Embryonic facial prominence (tissue), 1 donor: ENCODE measurements around the gene TNS4.

Source experiments
- DNase-seq: peaks from one replicate; pipeline ENCODE4 v3.0.0-alpha.2; 2016; ENCODE audit errors: extremely low spot score

The TNS4 gene

GRCh38 chr17:40457369-40457768 is 44.1 kb downstream of the TNS4 start:
- DNase-seq, result no peak

DNA sequence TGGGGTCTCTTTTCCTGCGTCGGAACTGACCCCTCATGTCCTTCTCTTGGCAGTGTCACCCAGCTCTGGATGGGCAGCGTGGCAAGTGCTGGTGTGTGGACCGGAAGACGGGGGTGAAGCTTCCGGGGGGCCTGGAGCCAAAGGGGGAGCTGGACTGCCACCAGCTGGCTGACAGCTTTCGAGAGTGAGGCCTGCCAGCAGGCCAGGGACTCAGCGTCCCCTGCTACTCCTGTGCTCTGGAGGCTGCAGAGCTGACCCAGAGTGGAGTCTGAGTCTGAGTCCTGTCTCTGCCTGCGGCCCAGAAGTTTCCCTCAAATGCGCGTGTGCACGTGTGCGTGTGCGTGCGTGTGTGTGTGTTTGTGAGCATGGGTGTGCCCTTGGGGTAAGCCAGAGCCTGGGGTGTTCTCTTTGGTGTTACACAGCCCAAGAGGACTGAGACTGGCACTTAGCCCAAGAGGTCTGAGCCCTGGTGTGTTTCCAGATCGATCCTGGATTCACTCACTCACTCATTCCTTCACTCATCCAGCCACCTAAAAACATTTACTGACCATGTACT is 44.9 kb downstream of the TNS4 start:
- no peak for DNase-seq

DNA sequence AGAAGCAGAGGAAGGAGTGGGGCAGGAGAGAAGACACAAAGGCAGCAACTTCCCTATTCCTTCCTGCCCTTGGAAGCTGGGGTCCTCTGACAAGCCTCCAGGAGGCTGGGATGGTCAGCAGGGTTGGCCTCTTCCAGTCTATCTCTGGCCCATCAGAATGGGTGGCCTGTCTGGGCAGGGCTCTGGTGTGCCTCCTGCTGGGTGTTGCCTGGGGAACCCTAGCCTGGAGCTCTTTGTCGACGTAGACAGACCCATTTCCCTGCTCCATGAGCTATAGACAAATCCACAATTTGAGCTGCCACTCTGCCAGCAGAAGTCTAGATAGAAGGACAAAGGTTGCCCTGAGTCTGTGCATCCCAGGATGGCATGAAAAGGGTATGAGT is 46.8 kb downstream of the TNS4 start:
- DNase-seq, result no peak

DNA sequence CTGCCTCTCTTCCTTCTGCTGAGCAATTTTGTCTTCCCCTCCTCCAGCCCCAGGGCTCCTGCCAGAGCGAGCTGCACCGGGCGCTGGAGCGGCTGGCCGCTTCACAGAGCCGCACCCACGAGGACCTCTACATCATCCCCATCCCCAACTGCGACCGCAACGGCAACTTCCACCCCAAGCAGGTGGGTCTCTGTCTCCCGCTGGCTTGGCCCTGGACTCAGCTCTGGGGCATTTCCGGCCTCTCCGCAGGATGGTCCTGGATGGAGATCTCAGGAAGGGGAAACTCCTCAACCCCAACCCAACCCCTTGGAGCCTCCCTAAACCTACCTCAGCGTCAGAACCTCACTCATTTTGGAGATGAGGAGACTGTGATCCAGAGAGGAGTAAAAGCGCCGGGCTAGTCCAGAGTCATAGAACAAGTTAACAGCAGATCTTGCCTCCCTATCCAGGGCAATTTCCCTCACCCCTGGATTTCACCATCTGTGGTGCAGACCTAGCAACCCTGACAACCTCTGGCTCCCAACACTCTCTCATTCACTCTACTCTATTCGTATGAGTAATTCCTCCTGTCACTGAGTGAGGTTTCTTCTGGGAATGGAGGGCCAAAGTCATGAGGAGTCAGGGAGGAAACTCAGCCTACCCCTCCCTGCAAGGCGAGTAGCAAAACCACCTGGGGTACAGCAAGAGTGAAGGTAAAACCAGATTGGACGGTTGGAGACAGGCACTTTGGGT is 47.4 kb downstream of the TNS4 start:
- no peak for DNase-seq

- DNase-seq, result no peak
Measured at GRCh38 chr17:40452921-40453378, 48.5 kb downstream of the TNS4 start.

GRCh38 chr17:40452216-40452787 is 49.1 kb downstream of the TNS4 start:
- DNase-seq, result peak; percentile 29

DNA sequence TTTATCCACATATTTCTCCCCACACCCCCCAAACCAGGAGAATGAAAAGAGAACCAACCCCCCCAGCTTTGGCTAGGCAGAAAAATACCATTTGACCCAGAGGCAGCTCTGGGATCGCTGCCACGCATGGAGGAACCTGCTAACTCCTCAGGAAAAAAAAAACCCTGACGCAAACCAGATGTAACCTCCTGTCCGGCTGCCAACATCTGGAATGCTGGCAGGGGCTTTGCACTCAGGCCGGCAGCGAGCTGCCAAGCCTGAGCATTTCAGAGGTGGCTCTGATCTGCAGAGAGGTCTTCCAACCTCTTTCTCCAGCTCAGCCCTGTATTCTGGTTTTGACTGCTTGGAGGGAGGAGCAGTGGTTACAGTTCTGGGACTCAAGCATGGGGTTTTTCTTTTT is 50.0 kb downstream of the TNS4 start:
- DNase-seq, result peak; percentile 29

DNA sequence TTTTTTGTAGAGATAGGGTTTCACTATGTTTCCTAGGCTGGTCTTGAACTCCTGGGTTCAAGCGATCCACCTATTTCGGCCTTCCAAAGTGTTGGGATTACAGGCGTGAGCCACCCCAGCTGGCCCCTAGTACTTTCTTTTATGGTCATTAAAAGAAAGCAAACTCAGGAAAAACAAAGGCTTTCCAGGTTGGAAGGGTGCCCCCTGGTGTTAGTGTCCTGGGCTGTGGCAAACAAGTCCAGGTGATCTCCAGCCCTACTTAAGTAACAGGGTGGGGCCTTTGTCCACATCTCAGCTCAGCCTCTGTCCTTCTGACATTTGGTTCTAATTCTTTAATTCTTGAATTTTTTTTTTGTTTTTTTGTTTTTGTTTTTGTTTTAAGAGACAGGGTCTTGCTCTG is 51.2 kb downstream of the TNS4 start:
- no peak for DNase-seq

DNA sequence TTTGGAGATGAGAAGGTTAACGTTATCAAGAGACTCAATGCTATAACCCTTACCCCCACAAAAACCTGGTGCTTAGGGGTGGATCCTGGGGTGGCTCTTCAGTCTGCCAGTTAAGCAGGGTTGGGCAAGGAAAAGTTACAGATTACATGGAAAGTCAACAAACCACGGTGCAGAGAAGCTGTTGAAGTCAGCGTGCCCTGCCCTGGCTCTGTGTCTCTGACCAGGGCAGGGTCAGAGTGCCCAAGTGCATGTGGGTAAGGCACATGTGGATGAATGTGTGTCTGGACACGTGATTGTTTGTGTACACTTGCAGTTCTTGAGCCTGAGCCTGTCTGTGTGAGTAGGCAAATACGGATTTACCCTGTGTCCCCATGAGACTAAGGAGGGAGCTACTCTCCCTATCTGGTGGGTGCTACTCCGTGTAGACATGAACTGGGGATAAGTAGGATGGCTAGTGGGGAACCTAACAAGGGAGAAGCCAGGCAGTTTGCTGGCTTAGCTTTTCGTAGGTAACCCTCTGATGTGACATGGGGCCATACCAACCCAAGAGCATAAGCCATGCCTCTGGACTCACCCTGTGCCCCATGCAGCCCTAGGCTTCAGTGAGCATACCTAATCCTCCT is 52.7 kb downstream of the TNS4 start:
- DNase-seq, result no peak

GRCh38 chr17:40448213-40448638 is 53.2 kb downstream of the TNS4 start:
- DNase-seq, result no peak

DNA sequence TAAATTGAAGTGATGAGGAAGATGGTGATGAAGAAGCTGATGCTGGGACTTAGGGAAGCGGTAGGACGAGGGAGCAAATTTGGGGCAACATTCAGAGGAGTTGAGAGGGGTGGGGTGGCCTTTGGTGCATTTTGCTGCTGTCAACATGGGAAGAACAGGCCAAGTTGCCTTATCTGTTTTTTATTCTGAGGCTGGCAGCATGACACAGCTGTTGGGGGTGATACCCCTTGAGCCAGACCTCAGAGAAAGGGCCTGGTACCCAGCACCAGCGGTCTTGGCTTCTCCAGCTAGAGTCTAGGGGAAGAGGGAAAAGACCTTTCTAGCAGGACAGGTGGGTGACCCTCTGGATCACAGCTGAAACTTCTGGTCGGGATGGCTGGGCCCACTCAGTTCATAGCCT is 53.6 kb downstream of the TNS4 start:
- DNase-seq, result no peak

- DNase-seq, result no peak
Measured at GRCh38 chr17:40447148-40447644, 54.2 kb downstream of the TNS4 start.

- DNase-seq, result no peak
Measured at GRCh38 chr17:40445751-40446468, 55.5 kb downstream of the TNS4 start.

DNA sequence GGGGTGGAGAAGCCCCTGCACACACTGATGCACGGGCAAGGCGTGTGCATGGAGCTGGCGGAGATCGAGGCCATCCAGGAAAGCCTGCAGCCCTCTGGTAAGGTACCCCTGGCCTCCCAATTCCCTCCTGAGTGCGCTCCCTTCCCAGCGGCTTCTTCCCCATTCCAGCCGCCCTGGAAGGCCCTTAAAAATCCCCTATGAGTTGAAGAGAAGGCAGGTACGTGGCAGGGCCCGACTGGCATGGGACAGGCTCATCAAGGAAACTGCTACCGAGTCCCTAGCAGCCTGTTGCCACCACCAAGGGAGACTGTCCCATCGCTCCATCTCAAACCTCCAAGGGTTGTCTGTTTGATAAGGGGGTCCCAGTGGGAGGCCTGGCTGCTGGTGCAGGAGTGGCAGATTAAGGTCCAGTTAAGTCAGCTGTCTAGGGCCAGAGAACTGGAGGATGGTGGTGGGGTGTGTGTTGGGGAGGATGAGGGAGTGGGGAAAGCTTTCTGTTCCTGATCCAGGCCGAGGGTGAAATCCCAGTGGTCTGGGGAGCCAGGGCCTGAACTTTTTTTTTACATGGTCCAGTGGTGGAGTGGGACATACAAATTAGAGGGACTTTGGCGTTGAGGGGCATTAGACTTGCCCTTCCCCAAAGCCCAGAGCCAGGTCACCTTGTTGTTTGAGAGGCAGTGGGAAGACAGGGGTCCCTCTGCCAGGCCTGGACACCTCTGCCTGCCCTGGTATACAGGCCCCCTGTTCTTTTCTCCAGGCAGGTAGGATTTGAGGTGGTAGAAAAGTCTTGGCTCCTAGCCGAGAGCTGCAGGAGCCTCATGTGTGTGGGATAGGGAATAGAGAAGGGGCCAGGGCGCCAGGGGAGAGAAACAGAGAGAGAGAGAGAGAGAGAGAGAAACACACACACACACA is 57.2 kb downstream of the TNS4 start:
- DNase-seq, result no peak

- DNase-seq, result no peak
Measured at GRCh38 chr17:40443196-40443987, 58.0 kb downstream of the TNS4 start, which contains the start of gene IGFBP4. Gene IGFBP4 (plus strand): TSS chr17:40443450. CDS start chr17:40443736, 286 bp downstream.

DNA sequence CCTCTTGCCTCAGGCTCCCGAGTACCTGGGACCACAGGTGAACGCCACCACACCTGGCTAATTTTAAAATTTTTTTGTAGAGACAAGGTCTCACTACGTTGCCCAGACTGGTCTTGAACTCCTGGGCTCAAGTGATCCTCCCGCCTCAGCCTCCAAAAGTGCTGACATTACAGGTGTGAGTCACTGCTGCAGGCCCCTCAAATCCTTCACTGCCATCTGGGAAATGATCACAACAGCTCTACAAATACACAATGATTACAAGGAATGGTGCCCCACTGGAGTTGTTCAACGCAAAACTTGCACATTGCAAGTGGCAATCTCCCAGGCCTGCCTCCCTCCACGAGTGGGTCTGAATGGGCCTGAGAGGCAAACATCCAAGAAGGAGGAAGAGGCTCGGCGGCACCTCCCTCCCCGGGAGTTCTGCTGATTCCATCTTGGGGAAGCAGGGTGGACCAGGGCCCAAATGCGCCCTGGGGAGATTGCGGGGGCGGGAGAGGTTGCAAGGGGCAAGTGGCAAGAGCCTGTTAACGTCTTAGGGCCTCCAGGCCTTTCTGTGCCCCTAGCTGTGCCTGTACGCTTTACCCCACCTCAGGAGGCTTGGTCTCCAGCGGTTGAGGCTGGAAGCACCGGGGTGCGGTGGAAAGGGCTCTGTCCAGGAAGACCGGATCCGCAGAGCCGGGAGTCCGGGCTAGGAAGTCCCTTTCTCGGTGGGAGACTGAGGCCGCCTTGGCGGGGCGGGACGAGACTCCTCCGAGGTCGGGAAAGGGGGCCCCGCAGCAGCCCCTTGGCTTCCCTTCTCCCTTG is 58.8 kb downstream of the TNS4 start:
- no peak for DNase-seq

DNA sequence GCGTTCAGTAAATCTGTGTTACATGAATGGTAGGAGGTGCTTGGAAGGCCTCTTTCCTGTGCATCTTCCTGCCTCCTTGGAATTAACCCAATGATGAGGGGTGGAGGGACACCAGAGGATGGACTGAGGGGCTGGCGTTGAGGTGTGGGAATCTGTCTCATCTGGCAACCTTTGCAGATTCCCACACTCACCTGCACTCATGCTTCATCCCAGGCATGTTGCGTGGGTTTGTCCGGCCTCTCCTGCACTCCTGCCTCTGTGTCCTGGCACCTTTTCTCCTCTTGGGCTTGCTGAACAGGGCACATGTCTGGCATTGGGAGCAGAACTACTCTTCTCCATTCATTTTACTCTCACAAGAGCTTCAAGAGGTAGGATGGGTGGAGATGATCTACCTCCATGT is 61.3 kb downstream of the TNS4 start:
- no peak for DNase-seq

GRCh38 chr17:40437095-40437732 is 64.2 kb downstream of the TNS4 start:
- no peak for DNase-seq

- no peak for DNase-seq
Measured at GRCh38 chr17:40436636-40437035, 64.8 kb downstream of the TNS4 start.
